GM18861 (cell line): Measurements from ENCODE around the gene CDK18.

Experiments
- ATAC-seq: cut with Tn5 transposase; IDR thresholded peaks from one replicate; pipeline ENCODE4 v1.9.1; 2021; ENCODE audit not compliant: unreplicated experiment

The CDK18 gene

DNA sequence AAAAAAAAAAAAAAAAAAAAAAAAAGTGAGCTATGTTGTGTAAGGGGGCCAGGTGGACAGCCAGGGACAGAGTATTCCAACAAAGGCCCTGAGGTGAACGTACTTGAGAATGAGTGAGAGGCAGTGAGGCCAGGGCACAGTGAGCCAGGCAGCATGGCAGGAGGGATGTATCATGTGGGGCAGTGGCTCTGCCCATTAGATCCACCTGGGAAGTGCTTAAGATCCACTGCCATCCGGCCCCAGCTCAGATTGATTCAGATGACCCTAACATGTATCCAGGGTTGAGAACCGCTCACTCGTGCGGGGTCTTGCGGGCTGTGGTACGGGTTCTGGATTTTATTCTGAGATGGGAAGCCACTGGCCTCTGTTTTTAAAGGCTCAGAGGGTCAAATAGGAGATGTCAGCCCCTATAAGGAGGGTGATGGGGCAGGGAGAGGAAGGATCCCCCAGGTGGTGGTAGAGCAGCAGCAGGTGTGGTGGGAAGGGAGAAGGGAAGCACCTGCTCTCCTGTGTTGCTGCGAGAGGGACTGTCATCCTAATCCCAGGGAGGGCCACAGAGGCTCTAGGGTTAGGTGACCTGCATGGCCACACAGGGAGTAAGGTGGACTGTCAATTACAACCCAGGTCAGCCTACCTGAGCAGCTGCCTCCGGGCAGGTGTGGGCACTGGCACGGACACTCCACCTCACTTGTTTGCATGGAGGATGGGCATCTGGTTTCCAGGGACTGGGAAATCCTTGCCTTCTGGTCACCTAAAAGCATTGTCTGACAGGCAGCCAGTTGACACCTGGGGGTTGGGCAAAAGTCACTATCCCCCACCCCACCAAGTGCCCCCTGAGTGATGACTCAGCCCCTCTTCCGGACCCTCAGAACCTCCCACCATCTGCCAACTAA is 31.6 kb downstream of the CDK18 start:
- no peak for ATAC-seq

DNA sequence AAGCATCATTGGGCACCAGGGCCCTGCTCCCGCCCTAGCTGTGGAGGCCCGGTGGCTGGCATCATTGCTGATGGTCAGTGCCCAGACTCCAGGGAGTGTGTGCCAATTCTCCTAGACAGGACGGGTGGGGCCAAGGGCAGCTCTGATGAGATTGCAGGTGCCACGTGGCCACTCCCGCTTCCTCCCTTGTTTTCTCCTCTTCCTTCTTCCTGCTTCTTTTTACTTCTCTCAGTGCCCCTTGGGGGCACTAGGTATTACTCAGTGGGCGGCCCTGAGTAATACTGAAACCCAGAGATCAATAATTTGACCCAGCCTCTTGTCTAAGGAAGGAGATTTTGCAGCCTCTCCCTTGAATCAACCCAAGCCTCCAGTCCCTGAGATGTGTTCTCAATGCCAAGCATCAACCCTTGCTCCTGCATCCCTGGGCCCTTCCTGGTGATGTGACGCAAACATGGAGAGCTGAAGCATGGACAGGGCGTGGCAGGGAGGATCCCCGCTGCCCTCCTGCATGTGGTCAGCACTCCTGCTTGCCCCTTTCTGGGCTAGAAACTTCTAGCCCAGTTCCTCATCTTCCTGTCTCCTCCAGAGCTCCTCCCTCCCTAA is 32.4 kb downstream of the CDK18 start:
- no peak for ATAC-seq

DNA sequence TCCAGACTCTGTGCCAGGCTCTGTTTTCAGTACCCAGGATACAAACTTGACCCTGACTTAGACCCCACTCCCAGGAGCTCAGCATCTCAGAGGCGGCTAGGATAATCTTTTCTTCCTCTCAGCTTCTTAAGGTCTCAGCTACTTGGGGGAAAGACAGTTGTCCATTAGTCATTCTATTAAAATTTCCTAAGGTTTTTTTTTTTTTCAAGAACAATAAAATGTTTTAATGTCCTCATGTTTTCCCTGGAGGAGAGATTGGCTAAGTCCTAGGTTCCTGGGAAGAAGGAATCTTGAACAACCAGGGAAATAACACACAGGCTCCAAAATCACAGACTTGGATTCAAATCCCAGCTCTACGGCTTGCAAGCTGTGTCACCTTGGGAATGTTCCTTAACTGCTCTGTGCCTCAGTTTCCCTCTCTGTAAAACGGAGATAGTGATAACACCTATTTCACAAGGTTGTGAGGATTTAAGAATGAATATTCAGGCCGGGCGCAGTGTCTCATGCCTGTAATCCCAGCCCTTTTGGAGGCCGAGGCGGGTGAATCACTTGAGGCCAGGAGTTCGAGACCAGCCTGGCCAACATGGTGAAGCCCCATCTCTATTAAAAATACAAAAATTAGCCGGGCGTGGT is 33.0 kb downstream of the CDK18 start:
- no peak for ATAC-seq

DNA sequence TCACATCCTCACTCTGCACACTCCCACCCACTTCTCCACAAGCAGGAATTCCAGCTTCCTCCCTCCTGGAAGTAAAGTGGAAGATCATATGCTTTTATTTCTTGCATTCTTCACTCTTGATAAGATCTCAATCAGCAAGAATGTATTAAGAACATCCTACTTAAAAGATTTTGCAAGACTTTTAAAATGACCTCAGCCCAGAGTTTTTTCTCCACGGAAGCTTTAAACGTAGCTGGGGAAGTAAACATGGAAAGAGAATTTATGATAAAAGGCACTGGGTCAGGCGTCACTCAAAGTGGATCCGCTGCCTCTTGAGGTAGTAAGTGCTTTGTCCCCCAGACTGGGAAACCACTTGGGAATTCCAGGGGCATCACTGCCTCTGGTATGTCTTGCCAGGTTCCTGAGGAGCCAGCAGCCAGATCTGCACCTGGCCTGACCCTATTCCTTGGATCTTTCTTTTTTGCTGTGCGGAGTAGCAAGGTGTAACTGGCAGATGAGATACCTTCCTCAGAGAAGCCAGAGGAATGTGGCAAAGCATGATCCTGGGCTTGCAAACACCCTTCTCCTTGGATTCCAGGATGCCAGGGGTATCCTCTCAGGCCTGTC is 33.9 kb downstream of the CDK18 start:
- ATAC-seq, result no peak

DNA sequence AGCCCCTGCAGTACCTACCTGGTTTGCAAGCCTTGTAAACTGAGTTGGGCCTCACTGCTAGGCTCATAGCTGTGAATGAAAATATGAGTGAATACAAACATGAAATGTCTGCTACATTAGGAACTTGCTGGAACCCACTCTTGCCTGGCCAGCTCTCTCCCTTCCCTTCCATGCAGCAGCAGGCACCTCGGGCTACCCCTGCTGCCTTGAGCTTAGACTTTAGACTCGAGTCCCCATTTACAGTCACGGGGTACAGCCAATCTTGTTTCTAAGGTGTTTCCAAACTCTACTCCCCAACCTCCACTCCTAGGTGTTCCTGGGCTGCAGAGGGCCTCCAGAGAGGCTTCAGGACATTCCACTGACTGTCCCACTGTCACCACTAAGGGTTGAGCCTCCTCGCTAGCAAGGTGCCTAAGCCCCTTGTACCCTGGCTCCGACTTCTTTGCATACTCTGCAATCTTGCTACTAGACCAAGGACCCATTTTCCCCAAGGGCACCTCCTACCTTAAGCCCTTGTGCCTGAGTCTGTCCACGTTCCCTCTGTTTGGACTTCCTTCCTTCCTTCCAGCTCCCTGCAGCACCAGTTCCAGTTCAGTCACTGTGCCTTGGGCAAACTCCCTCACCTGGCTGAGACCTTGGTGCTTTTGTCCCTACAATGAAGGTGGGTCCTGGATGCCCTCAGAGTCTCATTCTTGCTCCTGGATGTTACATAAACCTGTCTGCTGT is 36.9 kb downstream of the CDK18 start:
- ATAC-seq, result no peak

DNA sequence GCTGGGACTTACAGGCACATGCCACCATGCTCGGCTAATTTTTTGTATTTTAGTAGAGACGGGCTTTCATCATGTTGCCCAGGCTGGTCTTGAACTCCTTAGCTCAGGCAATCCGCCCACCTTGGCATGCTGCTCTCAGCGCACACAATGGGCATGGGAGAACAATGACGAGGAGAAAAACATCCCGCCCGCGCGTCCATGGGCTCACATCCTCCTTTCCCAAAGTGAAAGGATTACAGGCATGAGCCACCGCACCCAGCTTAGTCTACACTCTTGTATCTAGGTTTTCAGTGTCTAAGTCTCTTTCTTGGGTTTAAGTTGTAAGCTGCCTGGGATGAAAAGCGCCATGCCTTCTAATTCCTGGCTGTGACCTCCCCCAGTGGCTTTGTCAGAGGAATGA is 37.9 kb downstream of the CDK18 start:
- no peak for ATAC-seq

DNA sequence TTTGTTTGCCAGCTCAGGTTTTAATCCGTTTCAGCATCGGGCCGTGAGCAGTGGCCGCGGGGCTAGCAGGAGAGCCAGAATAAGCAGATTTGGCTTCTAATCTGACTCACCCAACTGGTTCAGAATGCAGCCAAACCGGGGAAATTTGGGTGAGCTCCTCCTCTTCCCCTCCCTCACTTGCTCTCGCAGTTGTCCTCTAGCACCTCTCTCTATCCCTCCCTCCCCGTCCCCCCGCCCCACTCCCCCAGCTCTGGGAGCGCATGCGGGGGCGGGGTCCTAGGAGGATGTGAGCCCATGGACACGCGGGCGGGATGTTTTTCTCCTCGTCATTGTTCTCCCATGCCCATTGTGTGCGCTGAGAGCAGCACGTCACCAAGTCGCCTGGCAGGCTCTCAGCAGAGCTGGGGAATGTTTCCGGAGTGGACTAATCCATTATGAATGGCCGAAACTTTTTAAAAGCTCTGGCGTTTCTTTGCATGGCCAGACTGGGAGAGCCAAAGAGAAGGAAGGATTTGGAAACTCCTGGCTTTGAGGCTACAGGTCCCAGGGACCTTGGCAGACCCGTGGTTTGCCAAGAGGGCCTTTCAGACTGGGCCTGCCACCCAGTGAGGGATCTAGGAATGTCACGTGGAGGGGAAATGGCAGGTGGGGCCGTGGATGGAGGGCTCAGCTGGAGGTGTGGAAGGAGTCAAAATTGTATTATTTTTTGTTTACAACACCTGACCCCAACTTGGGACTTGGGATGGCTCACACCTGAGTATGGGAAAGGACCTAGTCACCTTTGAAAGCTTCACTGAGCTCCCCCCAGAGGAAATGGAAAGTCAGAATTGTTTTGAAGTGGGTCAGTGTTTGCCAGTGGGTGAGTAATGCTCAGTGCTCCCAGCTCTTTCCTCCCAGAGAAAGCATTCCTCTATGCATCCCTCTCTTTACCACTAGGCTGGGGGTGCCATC is 39.2 kb downstream of the CDK18 start:
- ATAC-seq, result no peak

DNA sequence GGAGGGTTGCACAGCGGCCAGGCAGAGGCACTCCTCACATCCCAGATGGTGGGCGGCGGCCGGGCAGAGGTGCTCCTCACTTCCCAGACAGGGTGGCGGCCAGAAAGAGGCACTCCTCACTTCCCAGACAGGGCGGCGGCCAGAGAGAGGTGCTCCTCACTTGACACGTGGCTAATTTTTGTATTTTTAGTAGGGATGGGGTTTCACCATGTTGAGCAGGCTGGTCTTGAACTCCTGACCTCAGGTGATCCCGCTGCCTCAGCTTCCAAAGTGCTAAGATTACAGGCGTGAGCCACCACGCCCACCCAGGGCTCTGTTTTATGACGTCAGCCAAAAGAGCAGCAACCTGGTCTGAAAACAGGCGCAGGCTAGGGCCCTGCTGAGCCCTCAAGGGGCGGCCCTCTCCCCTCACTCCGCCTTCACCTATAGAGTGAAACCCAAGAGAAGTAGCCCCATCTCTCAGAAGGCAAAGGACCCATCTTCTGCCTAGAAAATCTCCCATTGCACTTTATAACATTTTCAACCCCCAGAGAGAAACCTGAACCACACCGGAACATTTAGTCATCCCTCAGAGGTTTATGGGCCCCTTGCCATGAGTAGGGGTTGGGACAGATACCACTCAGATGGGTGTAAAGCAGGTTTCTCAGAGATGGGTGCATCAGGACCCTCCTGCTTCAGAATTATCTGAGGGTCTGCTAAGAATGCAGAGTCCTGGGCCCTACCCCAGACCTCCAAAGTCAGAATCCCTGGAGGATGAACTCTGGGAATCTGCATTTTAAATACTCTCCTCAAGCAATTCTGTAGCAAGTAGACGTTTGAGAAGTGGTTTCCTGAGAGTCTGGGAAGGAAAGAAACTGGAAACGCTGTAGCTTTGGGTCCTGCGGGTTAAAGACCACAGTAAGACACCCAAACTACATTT is 40.8 kb downstream of the CDK18 start:
- ATAC-seq, result no peak

DNA sequence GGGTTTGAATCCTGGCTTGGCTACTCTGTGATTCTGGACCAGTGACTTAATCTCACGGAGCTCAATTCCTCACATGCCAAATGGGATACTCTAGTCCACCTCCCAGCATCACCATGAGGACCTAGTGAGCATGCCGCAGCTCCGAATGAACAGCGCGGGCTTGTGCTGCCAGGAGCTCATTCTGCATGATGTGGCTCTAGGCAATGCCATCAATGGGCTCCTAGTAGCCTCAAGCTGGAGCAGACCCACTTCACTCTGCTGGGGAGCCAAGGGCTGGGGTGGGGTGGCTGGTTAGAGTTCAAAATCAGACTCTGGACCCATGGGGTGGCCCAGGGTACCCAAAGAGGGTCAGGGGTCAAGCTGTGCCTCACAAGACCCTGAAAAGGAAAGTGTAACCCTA is 41.5 kb downstream of the CDK18 start:
- ATAC-seq, result no peak

DNA sequence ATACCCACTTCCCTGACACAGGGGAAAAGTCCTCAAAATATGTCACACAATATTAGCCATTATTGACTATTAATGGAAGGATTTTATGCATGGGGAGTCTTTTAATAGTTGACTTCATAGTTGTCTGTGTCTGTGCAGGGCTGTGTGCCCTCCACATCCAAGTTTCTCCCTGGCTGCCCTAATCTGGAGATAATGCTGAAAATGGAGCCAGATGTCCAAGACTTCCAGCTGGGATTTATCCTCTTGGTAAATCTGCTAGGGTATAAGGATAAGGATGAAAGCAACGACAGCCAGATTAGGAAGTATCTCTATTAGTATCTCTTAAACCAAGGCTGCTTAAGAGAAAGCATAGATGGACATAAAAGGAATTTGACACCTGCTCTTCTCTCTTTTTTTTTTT is 42.1 kb downstream of the CDK18 start:
- no peak for ATAC-seq

DNA sequence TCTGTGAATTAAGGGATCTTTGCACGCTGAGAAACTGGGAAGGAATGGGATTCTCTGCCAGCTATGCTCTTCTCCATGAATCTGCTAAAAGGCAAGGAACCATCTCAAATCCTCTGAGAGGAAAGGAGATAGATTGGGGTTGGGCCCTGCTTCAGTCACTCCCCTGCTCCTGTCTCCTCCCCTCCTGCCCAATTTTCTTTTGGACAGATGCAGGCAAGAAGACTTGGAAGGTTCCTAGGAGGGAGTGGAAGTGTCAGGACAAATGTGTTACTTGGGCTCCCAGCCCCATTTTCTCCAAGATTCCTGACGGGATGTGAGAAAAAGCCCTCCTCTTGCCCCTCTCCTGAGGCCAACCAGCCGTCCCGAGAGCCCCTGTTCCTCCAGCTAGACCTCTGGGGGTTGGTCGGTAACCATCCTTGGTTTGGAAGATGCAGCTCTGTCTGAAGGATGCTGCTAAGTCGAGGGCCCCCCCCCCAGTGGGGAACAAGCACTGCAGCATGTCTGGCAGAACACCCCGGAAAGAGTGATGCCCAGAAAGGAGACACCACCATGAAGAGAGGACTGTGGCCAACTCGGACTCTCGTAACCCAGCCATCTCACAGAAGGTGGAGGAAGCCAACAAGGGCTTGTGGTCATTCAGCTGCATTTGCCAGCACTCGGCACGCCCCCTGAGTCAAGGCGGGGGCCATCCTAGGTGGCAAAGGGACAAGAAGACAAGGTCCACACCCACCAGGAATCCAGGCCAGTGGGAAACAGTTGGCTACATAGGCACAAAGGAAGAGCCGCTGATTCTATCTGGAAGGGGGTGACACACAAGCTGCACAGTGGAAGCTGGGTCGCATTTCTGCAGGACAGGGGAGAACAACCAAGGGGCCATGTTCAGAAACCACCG is 43.7 kb downstream of the CDK18 start:
- ATAC-seq, result no peak

DNA sequence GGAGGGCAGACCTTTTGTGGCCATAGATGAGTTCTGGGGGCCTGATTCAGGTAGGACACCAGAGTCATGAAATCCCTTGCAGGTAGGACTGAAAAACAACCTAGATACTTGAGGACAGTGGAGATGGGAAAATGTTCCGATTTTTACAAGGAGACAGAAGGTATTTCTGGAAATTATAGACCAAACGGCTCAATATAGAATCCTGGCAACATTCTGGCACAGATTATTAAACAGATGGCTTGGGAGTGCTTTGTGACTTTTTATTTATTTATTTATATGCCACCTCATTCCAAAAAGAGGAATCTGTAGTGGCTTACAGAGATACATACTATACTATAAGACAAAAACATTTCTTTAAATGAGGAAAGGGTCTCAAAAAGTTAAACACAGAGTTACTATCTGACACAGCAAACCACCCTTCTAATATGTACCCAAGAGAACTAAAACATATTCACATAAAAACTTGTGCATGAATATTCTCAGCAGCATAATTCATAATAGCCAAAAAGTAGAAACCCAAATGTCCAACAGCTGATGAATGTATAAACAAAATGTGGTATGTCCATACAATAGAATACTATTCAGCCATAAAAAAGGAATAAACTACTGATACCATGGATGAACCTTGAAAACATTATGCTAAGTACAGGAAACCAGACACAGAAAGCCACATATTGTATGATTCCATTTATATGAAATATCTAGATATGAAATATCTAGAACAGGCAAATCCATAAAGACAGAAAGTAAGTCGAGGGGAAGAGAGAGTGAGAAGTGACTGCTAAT is 49.8 kb downstream of the CDK18 start:
- no peak for ATAC-seq

DNA sequence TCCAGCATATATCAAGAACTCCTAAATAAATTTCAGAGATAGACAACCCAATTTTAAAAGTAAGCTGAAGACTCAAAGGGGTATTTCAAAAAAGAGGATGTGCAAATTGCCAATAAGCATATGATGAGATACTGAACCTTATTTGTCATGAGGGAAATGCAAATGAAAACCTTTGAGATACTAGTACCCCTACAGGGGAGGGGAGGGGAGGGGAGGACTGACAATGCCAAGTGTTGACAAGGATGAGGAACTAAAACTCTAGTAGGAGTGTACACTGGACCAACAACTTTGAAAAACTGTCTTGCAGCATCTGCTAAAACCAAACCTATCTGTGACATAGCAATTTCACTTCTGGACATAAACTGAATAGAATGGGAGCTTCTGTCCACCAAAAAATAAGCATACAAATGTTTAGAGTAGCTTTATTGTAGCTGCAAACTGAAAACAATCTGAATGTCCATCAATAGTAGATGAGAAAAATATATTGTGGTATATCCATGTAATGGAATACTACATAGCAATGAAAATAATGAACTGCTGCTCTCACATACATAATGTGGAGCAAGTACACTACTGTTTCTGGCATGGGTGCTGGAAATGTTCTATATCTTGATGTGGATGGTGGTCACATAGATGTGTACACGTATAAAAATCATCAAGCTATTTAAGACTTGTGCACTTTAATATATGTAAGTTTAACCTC is 57.2 kb downstream of the CDK18 start:
- ATAC-seq, result no peak

DNA sequence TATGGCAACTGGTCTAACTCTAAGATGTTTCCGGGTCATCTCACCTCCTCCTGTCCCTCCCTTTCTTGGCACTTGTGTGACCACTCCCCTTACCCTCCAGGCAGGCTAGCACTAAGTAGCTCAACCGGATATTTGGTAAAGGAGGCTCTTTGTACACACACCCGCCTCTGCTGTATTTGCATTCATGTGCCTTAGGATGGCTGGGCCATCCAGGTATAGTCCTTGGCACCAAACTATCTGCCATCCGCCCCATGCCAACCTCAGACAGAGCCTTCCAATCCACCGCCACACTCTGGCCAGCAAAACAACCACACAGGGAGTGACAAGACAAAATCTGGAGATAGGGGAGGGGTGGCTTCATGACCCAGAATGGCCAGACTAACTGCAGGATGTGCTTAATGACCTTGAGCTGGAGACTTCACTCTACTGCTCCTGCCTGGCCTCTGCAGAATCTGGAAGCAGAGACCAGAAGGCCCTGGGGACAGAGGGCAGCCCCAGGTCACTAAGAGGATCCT is 59.5 kb downstream of the CDK18 start:
- no peak for ATAC-seq

DNA sequence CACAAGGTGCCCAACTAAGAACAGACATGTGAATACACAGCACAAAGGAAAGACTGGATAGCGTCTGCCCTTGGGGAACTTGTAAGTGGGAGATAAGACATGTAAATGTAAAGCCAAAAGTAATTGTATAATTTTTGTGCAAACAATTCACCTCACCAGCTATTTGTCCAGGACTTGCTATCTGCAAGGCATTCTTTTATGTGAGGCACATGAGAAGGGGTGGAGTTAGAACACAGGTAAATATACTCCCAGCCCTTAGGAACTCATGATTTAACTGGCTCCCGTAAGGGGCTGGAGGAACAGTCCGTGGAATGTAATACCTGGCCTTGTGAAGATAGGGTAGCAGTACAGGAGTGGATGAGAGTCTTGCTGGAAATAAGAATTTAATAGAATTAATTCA is 61.3 kb downstream of the CDK18 start:
- ATAC-seq, result no peak

DNA sequence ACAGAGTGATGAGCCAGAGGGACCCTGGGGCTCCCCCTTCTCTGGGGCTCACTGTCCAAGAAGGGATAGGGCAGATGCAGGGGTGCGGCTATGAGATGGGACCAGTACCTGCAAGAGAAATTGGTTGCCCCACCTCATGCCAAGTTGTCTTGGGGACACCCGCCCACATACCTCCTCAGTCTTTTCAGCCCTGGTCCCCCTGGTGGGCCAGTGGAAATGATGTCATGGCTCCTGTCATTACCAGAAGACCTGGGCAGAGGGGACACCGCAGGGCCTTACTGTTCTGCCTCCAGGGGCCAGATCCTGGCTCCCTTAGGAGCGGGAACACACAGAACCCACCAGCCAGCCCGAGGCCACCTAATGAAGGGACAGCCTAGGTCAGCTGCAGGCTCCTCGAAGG is 63.2 kb downstream of the CDK18 start:
- ATAC-seq, result no peak
